ENCODE measurements around the gene NSD2.

The NSD2 gene

DNA sequence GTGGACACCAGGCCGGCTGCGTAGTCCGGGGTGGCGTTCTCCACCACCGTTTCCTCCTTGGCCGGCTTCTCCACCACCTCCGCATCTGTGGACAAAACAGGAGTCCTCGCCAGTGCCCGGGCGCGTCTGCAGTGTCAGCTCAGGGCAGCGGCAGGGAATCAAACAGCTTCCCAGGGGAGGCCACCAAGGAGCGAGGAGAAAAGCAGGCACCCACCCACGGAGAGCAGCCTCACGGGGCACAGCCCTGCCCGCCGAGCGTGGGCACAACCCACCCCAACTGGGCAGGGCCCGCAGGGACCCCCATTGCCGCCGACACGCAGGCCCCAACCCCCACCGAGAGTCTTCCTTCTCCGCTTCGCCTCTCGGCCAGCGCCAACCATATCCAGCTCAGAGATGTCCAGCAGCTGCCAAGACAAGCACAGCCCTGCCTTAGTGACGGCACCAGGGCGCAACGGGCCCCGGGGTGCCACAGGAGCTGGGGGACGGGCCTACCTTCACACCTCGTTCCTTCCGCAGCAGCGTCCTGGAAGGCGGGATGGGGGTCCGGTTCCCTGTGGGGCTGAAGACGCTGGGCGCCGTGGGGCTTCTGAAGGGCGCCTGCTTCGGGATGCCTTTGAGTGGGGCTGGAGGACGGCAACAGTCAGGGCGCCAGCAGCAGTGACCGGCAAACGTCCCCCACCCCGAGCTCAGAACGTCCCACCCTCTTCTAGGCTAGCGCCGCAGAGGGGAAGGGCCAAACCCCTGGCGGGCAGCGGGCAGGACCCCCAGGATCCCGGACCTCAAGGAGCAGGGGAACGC is 114.8 kb downstream of the NSD2 start:
- TF ChIP-seq, protein P1, sequence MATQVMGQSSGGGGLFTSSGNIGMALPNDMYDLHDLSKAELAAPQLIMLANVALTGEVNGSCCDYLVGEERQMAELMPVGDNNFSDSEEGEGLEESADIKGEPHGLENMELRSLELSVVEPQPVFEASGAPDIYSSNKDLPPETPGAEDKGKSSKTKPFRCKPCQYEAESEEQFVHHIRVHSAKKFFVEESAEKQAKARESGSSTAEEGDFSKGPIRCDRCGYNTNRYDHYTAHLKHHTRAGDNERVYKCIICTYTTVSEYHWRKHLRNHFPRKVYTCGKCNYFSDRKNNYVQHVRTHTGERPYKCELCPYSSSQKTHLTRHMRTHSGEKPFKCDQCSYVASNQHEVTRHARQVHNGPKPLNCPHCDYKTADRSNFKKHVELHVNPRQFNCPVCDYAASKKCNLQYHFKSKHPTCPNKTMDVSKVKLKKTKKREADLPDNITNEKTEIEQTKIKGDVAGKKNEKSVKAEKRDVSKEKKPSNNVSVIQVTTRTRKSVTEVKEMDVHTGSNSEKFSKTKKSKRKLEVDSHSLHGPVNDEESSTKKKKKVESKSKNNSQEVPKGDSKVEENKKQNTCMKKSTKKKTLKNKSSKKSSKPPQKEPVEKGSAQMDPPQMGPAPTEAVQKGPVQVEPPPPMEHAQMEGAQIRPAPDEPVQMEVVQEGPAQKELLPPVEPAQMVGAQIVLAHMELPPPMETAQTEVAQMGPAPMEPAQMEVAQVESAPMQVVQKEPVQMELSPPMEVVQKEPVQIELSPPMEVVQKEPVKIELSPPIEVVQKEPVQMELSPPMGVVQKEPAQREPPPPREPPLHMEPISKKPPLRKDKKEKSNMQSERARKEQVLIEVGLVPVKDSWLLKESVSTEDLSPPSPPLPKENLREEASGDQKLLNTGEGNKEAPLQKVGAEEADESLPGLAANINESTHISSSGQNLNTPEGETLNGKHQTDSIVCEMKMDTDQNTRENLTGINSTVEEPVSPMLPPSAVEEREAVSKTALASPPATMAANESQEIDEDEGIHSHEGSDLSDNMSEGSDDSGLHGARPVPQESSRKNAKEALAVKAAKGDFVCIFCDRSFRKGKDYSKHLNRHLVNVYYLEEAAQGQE (IDR thresholded peaks at IDR 0.05; ENCODE audit: insufficient read depth in 1 of 2, low read depth in 2 of 2, low read length in 2 of 2), result no peak
- TF ChIP-seq POLR2AphosphoS5 (IDR thresholded peaks at IDR 0.05; ENCODE audit: low read depth, low read length) (no peak), SIN3A (IDR thresholded peaks at IDR 0.05; ENCODE audit: borderline replicate concordance, insufficient read depth, low read length) (no peak), FOXP2 (optimal IDR thresholded peaks at IDR 0.05; ENCODE audit: borderline replicate concordance, extremely low read depth, extremely low read length, insufficient read depth) (no peak), TAF1 (IDR thresholded peaks at IDR 0.05; ENCODE audit: borderline replicate concordance, insufficient read depth, low read length) (no peak)

DNA sequence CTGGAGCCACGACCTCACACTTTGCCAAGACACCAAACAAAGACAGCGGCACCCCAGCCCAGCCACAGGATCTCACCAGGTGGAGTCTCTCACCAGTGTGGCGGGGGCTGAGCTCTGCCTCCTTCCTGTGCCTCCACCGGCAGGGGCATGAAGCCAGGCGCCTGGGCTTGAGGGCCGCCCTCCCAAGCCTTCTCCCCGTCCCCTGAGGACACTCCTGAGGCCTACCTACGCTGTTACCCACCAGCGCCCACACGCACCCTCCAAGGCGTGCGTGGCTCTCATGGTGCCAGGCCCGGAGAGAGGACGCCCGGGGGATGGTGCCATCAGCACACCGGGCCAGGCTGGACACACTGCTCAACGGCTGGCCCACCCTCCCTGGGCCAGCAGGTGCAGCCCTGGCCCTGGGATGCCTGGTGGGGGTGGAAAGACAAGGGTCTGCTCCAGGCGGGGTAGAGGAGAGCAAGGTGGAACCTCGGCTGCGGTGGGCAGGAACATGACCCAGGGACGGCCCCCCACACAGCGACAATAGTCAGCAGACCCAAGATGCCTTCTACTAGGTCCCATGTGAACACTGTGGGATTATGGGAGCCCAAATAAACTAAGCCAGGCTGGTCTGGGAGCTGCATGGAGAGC is 115.5 kb downstream of the NSD2 start:
- TF ChIP-seq SIN3A (IDR thresholded peaks at IDR 0.05; ENCODE audit: borderline replicate concordance, insufficient read depth, low read length) (no peak), TAF1 (IDR thresholded peaks at IDR 0.05; ENCODE audit: borderline replicate concordance, insufficient read depth, low read length) (no peak), FOXP2 (optimal IDR thresholded peaks at IDR 0.05; ENCODE audit: borderline replicate concordance, extremely low read depth, extremely low read length, insufficient read depth) (no peak), POLR2AphosphoS5 (IDR thresholded peaks at IDR 0.05; ENCODE audit: low read depth, low read length) (no peak)
- TF ChIP-seq, protein P1 (IDR thresholded peaks at IDR 0.05; ENCODE audit: insufficient read depth in 1 of 2, low read depth in 2 of 2, low read length in 2 of 2), result no peak

DNA sequence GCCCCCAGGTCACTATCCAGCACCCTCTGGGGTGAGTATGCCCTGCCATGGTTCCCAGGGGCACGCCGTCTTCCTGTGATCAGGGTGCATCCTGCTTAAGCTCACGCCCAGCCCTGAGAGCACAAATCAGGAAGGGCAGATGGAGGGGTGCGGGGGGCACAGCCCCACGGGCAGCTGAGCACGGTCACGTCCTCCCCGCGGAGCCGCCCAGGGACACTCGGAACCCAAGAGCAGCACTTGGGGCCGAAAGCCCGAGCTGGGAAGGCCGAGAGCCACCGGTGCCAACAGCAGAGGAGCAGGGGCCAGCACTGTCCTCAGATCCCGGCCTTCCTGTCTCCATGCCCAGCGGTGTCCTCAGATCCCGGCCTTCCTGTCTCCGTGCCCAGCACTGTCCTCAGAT is 116.1 kb downstream of the NSD2 start:
- no peak for TF ChIP-seq FOXP2 (optimal IDR thresholded peaks at IDR 0.05; ENCODE audit: borderline replicate concordance, extremely low read depth, extremely low read length, insufficient read depth)
- TF ChIP-seq TAF1 (IDR thresholded peaks at IDR 0.05; ENCODE audit: borderline replicate concordance, insufficient read depth, low read length), result no peak
- TF ChIP-seq, protein P1 (IDR thresholded peaks at IDR 0.05; ENCODE audit: insufficient read depth in 1 of 2, low read depth in 2 of 2, low read length in 2 of 2), result no peak
- no peak for TF ChIP-seq POLR2AphosphoS5 (IDR thresholded peaks at IDR 0.05; ENCODE audit: low read depth, low read length)
- no peak for TF ChIP-seq SIN3A (IDR thresholded peaks at IDR 0.05; ENCODE audit: borderline replicate concordance, insufficient read depth, low read length)

DNA sequence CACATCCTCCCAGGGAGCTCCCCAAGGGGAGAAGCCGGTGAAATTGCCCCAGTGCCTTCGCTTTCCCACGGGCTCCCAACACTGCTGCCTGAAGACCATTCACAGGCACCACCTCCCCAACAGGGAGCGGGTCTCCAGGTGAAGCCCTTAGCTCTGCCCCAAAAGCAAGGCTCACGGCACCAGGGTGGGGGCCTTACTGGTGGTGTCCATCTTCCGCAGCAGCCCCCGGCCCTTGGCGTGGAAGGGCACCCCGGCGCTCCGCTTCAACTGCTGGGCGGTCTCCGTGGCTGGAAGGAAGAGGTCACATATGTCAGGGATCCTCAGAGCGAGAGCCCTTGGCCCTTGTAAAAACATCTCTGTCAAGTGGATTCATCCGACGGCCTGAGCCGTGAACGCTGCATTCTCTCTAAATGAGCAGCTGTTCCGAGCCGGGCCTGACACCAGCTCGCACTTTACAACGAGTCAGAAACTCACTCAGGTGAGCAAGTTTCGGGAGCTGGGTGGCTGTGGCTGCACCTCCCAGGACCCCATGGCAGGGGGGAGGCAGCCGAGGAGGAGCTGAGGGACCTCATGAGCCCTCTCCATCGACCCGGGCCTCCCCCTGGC is 116.6 kb downstream of the NSD2 start:
- TF ChIP-seq SIN3A (IDR thresholded peaks at IDR 0.05; ENCODE audit: borderline replicate concordance, insufficient read depth, low read length), result no peak
- no peak for TF ChIP-seq TAF1 (IDR thresholded peaks at IDR 0.05; ENCODE audit: borderline replicate concordance, insufficient read depth, low read length)
- TF ChIP-seq POLR2AphosphoS5 (IDR thresholded peaks at IDR 0.05; ENCODE audit: low read depth, low read length), result no peak
- TF ChIP-seq, protein P1 (IDR thresholded peaks at IDR 0.05; ENCODE audit: insufficient read depth in 1 of 2, low read depth in 2 of 2, low read length in 2 of 2), result no peak
- no peak for TF ChIP-seq FOXP2 (optimal IDR thresholded peaks at IDR 0.05; ENCODE audit: borderline replicate concordance, extremely low read depth, extremely low read length, insufficient read depth)

Data from PFSK-1 (cell line).